Epidermal melanocyte (primary cell): ENCODE results near the gene RBCK1.
A peak's percentile ranks its signal among the peaks of the same experiment; 100 is the strongest.
"Not testable (repeated sequence)": the region's sequence is repeated elsewhere in the genome, so short reads cannot be mapped to it uniquely, and the experiment has no call there.

Experiments
- DNase-seq: peaks from one replicate; pipeline ENCODE4 v3.0.0; 2011; ENCODE audit warnings: low spot score; ENCODE audit not compliant: insufficient read length

The RBCK1 gene

DNA sequence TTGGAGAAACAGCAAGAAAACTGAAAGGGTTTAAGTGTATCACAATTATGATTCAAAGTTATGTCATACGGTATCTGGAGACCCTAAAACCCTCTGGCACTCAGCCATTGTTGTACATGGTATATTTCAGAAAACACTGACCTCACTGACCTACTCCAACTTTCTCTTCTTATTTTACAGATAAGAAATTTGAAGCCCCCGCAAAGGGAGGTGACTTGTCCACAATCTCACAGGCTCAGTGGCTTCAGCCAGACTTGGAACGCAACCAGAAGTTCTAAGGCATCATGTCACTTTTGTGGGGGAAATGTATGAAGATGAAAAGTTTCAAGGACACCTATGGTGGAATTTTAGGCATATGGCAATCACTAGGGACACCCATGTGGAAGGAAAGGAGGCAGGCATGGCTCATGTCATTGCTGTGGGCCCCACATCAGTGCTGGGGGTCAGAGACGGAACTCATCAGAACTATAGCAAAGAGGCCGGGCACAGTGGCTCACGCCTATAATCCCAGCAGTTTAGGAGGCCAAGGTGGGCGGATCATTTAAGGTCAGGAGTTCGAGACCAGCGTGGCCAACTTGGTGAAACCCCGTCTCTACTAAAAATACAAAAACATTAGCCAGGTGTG lies 32.7 kb upstream of the RBCK1 start:
- no peak for DNase-seq

DNA sequence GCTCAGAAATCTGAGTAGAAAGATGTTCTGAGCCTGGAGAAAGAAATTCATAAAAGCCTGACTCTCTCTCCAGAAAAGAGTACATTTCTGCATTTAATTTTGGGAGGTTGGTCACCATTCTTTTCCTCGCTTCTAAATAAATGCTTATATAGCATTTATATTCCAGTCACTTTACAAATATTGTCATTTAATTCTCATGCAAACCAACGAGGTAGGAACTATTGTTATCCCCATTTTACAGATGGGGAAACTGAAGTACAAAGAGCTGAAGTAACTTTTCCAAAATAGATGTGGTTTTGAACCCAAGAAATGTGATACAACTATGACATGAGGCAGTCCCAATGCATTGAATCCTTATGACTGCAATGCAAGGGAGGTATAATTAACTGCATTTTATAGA lies 32.0 kb upstream of the RBCK1 start:
- no peak for DNase-seq

DNA sequence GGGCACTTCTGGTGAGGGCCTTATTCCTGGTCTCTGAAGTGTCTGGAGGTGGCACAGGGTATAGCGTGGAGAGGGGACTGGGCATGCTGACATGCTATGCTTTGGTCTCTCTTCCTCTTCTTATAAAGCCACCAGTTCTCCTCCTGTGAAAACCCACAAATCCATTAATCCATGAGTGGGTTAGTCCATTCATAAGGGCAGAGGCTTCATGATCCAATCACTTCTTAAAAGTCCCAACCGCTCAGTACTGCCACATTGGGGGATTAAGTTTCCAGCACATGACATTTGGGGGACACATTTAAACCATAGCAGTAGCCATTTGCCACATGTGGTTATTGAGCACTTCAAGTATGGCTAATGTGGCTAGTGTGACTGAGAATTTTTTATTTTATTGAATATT lies 31.3 kb upstream of the RBCK1 start:
- no peak for DNase-seq

DNA sequence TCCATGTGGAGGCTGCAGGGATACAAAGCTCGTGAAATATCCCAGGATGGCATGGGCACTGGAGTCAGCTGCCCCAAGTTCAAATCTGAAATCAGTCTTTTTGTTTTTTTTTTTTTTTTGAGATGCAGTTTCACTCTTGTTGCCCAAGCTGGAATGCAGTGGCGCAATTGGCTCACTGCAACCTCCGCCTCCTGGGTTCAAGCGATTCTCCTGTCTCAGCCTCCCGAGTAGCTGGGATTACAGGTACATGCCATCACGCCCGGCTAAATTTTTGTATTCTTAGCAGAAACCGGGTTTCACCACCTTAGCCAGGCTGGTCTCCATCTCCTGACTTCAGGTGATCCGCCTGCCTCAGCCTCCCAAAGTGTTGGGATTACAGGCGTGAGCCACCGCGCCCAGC lies 30.5 kb upstream of the RBCK1 start:
- DNase-seq: not testable (repeated sequence)

DNA sequence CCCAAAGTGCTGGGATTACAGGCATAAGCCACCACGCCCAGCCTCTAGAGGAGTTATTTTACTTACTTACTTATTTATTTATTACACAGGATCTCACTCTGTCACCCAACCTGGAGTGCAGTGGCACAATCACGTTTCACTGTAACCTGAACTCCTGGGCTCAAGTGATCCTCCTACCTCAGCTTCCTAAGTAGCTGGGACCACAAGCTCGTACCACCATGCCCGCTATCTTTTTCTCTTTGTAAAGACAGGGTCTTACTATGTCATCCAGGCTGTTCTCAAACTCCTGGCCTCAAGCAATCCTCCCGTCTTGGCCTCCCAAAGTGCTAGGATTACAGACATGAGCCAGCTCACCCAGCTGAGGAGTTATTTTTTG lies 29.1 kb upstream of the RBCK1 start:
- DNase-seq: no peak

DNA sequence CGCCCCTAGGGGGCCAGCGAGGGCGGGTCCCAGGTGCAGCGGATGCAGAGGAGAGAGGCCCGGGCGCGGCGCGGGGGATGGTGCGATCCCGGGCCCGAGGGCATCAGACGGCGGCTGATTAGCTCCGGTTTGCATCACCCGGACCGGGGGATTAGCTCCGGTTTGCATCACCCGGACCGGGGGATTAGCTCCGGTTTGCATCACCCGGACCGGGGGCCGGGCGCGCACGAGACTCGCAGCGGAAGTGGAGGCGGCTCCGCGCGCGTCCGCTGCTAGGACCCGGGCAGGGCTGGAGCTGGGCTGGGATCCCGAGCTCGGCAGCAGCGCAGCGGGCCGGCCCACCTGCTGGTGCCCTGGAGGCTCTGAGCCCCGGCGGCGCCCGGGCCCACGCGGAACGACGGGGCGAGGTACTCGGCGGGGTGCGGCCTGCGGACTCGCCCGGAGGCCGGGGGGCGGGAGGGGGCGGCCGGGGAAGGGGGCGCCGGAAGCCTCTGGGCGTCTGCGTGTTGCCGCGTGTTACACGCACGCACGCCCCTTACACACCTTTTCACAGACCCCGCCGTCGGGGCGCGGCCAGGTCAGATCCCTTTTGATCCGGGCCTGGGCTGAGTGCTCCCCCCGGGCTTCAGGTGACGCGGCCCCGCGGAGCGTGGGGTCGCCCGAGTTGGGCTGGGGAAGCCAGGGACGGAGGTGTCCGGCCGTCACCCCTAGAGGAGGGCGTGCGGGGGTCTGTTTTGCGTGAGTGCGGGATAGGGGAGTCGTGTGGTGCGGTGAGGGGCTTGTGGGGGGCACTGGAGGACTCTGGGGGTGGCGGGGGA lies 27.1 kb upstream of the RBCK1 start:
- peak; percentile 37 for DNase-seq

DNA sequence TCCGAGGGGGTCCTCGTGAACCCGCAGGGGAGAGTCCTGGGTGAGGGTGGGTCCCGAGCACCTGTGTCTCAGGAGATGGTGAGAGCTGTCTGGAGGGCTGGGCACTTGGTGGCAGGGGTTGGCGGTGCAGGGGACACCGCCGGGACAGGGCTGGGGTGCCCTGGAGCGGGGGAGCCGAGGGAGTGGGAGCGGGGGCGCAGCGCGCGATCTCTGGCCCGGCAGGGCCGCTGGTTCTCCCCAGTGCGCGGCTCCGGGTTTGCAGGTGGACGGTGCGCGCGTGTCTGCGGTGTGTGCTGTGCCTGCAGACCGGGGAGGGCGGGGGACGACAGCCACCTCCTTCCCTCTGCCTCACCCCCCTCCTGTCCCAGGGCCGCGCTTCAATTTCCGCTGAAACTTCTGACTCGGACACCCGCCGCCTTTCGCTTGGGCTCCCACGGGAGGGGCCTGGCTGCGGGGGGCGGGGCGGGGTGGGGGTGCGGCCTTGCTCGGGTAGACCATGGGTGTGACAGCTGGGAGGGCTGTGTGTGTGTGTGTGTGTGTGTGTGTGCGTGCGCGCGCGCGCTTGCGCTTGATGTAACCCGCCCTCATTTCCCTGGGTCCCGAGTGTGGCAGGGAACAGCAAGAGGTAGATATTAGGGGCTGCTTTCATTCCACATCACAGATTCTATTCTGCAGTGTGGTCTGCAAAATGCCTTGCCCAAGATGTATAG lies 26.4 kb upstream of the RBCK1 start:
- DNase-seq: peak; percentile 44

DNA sequence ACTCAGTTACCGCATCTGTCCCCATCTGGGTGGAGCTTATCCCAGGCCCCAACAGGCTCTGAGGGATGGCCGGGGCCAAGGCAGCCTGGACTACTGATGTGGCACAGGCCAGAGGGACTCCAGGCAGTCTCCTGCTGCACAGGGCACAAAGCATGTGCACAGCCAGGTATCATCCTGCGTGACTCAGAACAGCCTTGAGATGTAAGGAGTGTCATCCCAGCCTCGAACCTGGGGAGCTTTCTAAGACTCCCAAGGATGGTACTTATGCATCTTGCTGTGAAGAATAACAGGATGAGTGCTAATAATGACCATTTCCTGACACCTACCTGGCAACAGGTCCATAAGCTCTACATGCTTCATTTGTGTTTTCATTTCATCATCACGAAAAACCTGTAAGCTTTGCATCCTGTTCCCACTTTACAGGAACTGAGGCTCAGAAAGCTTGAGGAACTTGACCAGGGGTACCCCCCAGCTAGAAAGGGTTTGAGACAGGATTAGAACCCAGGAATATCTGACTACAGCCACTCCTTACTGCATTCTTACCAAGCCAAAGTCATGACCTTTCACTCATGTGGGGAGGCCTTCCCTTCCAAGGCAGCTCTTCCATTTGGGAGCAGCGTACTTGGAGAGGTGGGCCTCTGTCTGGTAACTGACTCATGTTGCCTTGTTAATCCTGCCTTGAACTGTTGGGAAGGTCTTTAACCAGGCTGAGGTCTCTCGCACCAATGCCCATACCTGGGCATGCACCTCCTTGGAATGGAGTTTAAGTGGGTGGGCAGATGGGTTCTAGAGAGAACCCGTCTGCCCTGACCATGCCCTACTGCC lies 25.6 kb upstream of the RBCK1 start:
- DNase-seq: no peak

DNA sequence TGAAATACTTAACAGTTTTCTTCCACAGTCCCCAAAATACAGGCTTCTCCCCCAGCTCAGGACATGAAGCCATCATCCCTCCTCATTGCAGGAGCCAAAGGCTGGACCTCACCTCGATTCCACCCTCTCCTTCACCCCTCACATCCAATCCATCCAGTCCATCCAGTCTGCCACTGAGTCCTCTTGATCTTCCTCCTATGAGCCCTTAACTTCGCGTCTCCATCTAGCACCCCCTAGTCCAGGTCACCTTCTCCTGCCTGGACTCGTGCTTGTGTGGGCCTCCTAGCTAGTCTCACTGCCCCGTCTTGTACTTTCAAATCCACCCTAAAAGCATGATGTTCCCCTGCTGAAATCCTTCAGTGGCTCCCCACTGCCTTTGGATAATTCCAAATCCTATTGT lies 24.2 kb upstream of the RBCK1 start:
- DNase-seq: no peak

DNA sequence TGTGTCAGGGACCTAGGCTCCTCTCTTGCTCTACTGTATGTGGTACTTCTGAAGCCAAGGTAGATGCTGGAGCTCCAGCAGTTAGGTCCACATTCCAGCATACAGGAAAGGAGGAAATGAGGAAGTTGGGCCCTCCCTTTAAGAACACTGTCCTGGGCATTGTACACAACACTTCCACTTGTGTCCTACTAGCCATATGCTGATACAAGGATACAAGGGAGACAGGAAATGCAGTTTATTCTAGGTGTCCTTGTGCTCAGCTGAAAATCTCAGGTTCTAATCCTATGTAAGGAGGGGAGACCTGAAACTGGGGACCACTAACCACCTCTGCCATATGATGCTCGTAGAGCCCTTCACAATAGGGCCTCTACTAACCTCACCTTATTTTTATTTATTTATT lies 23.4 kb upstream of the RBCK1 start:
- DNase-seq: no peak

DNA sequence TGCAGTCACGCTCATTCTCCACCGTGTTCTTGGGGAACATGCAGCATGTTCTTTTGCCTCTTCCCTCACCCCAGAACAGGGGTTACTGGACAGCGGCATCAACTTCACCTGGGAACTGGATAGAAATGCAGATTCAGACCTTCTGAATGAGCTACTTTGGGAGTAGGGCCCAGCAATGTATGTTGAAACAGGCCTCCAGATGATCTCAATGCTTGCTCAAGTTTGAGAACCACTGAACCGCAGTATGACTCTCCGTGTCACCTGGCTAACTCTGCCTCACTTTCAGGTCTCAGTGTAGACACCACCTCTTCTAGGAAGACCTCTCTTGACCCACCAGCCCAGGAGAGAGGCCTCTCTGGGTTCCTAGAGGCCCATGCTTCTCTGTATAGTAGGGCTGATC lies 22.7 kb upstream of the RBCK1 start:
- DNase-seq: no peak

DNA sequence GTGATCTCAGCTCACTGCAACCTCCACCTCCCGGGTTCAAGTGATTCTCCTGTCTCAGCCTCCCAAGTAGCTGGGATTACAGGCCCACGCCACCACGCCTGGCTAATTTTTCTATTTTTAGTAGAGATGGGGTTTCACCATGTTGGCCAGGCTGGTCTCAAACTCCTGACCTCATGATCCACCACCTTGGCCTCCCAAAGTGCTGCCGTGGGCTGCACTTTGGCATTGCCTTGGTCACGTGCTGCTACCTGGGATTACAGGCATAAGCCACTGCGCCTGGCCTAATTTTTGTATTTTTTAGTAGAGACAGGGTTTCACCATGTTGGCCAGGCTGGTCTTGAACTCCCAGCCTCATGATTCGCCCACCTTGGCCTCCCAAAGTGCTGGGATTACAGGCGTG lies 21.5 kb upstream of the RBCK1 start:
- not testable (repeated sequence) for DNase-seq

DNA sequence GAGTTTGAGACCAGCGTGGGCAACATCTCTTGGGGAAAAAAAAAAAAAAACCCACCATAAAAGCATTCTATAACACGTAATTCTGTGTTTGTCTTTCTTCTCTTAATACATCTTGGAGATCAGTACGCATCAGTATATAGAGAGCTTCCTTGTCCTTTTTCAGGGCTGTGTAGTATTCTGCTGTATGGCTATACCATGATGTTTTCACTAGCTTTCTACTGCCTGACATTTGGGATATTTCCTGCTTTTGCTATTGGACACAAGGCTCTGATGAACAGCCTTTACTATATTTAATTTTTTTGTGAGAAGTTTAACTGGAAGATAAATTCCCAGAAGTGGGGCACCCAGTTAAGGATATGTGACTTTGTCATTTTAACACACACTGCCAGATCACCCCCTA lies 20.6 kb upstream of the RBCK1 start:
- no peak for DNase-seq

DNA sequence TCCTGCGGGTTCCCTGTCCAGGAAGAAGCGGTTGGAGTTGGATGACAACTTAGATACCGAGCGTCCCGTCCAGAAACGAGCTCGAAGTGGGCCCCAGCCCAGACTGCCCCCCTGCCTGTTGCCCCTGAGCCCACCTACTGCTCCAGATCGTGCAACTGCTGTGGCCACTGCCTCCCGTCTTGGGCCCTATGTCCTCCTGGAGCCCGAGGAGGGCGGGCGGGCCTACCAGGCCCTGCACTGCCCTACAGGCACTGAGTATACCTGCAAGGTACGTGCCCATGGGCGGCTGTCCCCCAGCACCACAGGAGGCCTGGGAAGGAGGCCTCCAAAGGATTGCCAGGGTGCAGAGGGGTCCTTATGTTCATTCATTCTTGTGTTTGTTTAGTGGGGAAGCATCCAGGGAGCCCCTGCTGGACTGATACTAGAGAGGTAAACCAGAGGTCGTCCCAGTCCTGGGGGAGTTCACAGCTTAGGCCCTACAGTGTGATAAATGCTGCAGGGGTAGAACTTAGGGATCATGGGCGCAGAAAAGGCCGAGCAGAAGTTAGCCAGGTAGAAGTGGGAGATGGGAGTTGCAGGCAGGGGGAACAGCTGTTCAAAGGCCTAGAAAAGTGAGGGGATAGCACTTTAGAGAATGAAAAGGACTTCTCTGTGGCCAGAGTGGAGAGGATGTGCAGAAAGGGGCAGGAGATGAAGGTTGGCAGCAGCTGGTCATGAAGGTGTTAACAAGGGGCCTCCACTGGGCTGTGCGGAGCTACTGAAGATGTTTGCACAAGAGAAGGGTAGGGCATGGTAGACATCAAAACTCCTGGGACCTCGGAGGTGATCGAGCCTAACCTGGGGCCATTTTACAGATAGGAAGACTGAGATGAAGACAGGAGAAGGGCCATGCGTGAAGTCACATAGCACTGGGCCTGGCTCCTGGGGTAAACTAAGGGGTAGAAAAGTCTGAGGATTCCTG lies 19.8 kb upstream of the RBCK1 start:
- no peak for DNase-seq

DNA sequence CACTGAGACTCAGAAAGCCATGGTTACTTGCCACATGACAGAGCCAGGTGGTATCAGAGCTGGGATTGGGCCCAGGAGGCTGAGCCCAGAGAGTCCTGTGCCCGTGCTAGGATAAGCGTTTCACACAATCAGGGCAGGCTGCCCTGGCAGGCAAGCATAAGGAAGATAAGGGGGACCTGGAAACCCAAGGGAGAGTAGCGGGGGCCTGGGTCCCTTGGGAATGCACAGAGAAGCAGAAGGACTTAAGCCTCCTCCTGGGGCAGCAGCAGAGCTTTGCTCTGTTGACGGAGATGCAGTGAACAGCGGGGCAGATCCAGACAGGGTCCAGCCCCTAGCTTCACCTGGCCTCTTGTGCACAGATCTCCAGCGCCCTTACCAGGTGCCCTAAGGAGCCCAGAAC lies 18.9 kb upstream of the RBCK1 start:
- DNase-seq: no peak

DNA sequence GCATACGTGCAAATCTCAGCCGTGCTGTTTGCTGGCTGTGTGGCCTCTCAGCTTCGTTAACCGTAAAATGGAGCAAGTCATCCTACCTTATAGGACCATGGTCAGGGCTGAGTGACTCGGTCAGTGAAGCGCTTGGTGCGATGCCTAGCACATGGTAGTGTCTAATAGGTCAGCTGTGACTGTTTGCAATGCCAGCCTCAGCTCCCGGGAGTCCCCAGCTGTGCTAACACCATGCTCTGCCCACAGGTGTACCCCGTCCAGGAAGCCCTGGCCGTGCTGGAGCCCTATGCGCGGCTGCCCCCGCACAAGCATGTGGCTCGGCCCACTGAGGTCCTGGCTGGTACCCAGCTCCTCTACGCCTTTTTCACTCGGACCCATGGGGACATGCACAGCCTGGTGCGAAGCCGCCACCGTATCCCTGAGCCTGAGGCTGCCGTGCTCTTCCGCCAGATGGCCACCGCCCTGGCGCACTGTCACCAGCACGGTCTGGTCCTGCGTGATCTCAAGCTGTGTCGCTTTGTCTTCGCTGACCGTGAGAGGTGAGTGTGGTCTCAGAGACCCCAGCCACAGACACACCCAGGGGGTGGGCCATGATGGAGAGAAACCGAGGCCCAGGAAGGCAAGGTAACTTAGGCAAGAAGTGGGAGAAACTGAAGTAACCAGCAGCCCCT lies 16.9 kb upstream of the RBCK1 start:
- DNase-seq: no peak

DNA sequence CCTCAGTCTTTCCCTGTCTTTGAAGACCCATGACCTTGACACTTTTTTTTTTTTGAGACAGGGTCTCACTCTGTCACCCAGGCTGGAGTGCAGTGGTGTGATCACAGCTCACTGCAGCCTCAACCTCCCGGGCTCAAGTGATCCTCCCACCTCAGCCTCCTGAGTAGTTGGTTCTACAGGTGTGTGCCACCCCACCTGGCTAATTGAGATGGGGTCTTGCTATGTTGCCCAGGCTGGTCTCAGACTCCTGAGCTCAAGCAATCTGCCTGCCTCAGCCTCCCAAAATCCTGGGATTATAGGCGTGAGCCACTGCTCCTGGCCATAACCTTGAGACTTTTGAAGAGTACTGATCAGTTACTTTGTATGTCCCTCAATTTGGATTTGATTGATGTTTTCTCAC lies 14.8 kb upstream of the RBCK1 start:
- not testable (repeated sequence) for DNase-seq

DNA sequence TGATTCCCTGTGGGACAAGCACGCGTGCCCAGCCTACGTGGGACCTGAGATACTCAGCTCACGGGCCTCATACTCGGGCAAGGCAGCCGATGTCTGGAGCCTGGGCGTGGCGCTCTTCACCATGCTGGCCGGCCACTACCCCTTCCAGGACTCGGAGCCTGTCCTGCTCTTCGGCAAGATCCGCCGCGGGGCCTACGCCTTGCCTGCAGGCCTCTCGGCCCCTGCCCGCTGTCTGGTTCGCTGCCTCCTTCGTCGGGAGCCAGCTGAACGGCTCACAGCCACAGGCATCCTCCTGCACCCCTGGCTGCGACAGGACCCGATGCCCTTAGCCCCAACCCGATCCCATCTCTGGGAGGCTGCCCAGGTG lies 11.9 kb upstream of the RBCK1 start:
- DNase-seq: no peak

DNA sequence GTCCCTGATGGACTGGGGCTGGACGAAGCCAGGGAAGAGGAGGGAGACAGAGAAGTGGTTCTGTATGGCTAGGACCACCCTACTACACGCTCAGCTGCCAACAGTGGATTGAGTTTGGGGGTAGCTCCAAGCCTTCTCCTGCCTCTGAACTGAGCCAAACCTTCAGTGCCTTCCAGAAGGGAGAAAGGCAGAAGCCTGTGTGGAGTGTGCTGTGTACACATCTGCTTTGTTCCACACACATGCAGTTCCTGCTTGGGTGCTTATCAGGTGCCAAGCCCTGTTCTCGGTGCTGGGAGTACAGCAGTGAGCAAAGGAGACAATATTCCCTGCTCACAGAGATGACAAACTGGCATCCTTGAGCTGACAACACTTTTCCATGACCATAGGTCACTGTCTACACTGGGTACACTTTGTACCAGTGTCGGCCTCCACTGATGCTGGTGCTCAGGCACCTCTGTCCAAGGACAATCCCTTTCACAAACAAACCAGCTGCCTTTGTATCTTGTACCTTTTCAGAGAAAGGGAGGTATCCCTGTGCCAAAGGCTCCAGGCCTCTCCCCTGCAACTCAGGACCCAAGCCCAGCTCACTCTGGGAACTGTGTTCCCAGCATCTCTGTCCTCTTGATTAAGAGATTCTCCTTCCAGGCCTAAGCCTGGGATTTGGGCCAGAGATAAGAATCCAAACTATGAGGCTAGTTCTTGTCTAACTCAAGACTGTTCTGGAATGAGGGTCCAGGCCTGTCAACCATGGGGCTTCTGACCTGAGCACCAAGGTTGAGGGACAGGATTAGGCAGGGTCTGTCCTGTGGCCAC lies 11.3 kb upstream of the RBCK1 start:
- DNase-seq: no peak
